Neural cell (in vitro differentiated cells): ENCODE data around the gene NUDCD3. TPM values are rescaled to one million over a fixed set of nuclear protein-coding genes. Genes with fewer than 3 reads are reported as not detected.

Source experiments
- H2AFZ ChIP-seq: fragments of 200-600, 300-800 bp; sonication (generic), shearing (Covaris generic); 2 replicates; pipeline ENCODE4 v1.6.0; 2014; ENCODE audit warnings: low read depth, mild to moderate bottlenecking, antibody characterized with exemption, low read length, moderate library complexity
- H3F3A ChIP-seq: fragments of 200-600 bp; shearing (Covaris generic); 2 replicates; pipeline ENCODE4 v1.6.1; 2016; ENCODE audit warnings: mild to moderate bottlenecking, moderate library complexity, mixed read lengths, antibody characterized with exemption, low read length; ENCODE audit not compliant: insufficient read depth, poor library complexity, severe bottlenecking
- H3K27ac ChIP-seq: fragments of 200-600, 300-800 bp; sonication (generic), shearing (Covaris generic); 2 replicates; pipeline ENCODE4 v1.5.1; 2014; ENCODE audit warnings: mild to moderate bottlenecking, low read length, moderate library complexity
- H3K27me3 ChIP-seq: fragments of 300-800, 200-600 bp; sonication (generic), shearing (Covaris generic); 2 replicates; pipeline ENCODE4 v1.6.0; 2014; ENCODE audit warnings: mild to moderate bottlenecking, low read depth, low read length, moderate library complexity; ENCODE audit not compliant: insufficient read depth
- H3K36me3 ChIP-seq: fragments of 300-800, 200-600 bp; sonication (generic), shearing (Covaris generic); 2 replicates; pipeline ENCODE4 v1.5.1; 2014; ENCODE audit warnings: mild to moderate bottlenecking, antibody characterized with exemption, low read length, moderate library complexity; ENCODE audit not compliant: insufficient read depth
- H3K4me2 ChIP-seq: fragments of 300-800, 200-600 bp; sonication (generic), shearing (Covaris generic); 2 replicates; pipeline ENCODE4 v1.6.0; 2014; ENCODE audit warnings: mild to moderate bottlenecking, low read length
- H3K4me3 ChIP-seq: fragments of 300-800, 200-600 bp; sonication (generic), shearing (Covaris generic); 2 replicates; pipeline ENCODE4 v1.5.1; 2014; ENCODE audit warnings: mild to moderate bottlenecking, low read length, moderate library complexity
- H3K79me2 ChIP-seq: fragments of 200-600 bp; shearing (Covaris generic); replicated peaks from 2 replicates; pipeline ENCODE4 v1.6.0; 2014; ENCODE audit warnings: mild to moderate bottlenecking, low read length, moderate library complexity; ENCODE audit not compliant: insufficient read depth
- H3K9ac ChIP-seq: fragments of 300-800, 200-600 bp; sonication (generic), shearing (Covaris generic); 2 replicates; pipeline ENCODE4 v1.6.1; 2016; ENCODE audit warnings: mild to moderate bottlenecking, low read length, mixed read lengths
- H3K9me2 ChIP-seq: fragments of 200-600 bp; shearing (Covaris generic); 2 replicates; pipeline ENCODE4 v1.6.1; 2016; ENCODE audit warnings: mild to moderate bottlenecking, low read length, mixed read lengths; ENCODE audit not compliant: insufficient read depth
- H3K9me3 ChIP-seq: fragments of 200-600, 300-800 bp; sonication (generic), shearing (Covaris generic); 2 replicates; pipeline ENCODE4 v1.6.1; 2016; ENCODE audit warnings: mild to moderate bottlenecking, mixed run types, low read length, moderate library complexity, mixed read lengths
- H4K20me1 ChIP-seq: fragments of 200-600 bp; shearing (Covaris generic); 2 replicates; pipeline ENCODE4 v1.6.1; 2016; ENCODE audit warnings: mild to moderate bottlenecking, mixed run types; ENCODE audit not compliant: insufficient read depth
- CTCF ChIP-seq: fragments of 450-650 bp; IDR thresholded peaks from 2 replicates; pipeline ENCODE4 v1.5.1; 2014; ENCODE audit warnings: antibody characterized with exemption, mild to moderate bottlenecking, moderate library complexity; ENCODE audit not compliant: poor library complexity, severe bottlenecking
- EP300 ChIP-seq: fragments of 450-650 bp; conservative IDR thresholded peaks from 2 replicates; pipeline ENCODE4 v1.6.1; 2014; ENCODE audit warnings: antibody characterized with exemption, mild to moderate bottlenecking, moderate library complexity; ENCODE audit not compliant: poor library complexity, severe bottlenecking
- EZH2 ChIP-seq: fragments of 200-600, 300-800 bp; shearing (Covaris generic), sonication (generic); IDR thresholded peaks from 2 replicates; pipeline ENCODE4 v1.6.1; 2014; ENCODE audit warnings: antibody characterized with exemption, low read length, borderline replicate concordance, mild to moderate bottlenecking; ENCODE audit not compliant: insufficient read depth, poor library complexity, severe bottlenecking
- MXI1 ChIP-seq: fragments of 450-650 bp; conservative IDR thresholded peaks from 2 replicates; pipeline ENCODE4 v1.6.1; 2014; ENCODE audit warnings: antibody characterized with exemption, mild to moderate bottlenecking; ENCODE audit not compliant: poor library complexity, severe bottlenecking
- POLR2AphosphoS5 ChIP-seq: IDR thresholded peaks from 2 replicates; pipeline ENCODE4 v1.6.1; 2012
- RAD21 ChIP-seq: fragments of 450-650 bp; conservative IDR thresholded peaks from 2 replicates; pipeline ENCODE4 v1.6.1; 2014; ENCODE audit warnings: antibody characterized with exemption, mild to moderate bottlenecking, moderate library complexity
- REST ChIP-seq: IDR thresholded peaks from 2 replicates; pipeline ENCODE4 v1.6.1; 2012; ENCODE audit warnings: borderline replicate concordance
- SMC3 ChIP-seq: fragments of 450-650 bp; conservative IDR thresholded peaks from 2 replicates; pipeline ENCODE4 v1.6.1; 2014; ENCODE audit warnings: antibody characterized with exemption, mild to moderate bottlenecking, moderate library complexity; ENCODE audit not compliant: poor library complexity
- TAF1 ChIP-seq: IDR thresholded peaks from 2 replicates; pipeline ENCODE4 v1.6.1; 2012; ENCODE audit warnings: low read depth
- polyA plus RNA-seq: library from polyadenylated mRNA; depleted of rRNA; stranded (reverse); fragments of >200 nt; gene quantifications from 2 replicates; pipeline ENCODE4 v1.2.3, GENCODE V29; 2014

Gene NUDCD3
- polyA plus RNA-seq, 1 donor from 2014 or later: 69.9 TPM

GRCh38 chr7:44489955-44490350 is 505 bp downstream of the NUDCD3 start:
- Histone ChIP-seq H3K79me2 (peaks cover 41% of the 10 kb centered on the region), H3K27ac (peak overlapping the region; percentile 91), H3K9me3 (no peaks in the 10 kb centered on the region), H3F3A (no peaks in the 10 kb centered on the region), H3K27me3 (no peaks in the 10 kb centered on the region), H4K20me1 (no peaks in the 10 kb centered on the region), H3K9me2 (no peaks in the 10 kb centered on the region), H2AFZ (peak overlapping the region; percentile 79), H3K36me3 (no peaks in the 10 kb centered on the region), H3K9ac (peak overlapping the region; percentile 88), H3K4me3 (peak overlapping the region; percentile 84), H3K4me2 (peak overlapping the region; percentile 91)
- TF ChIP-seq SMC3: no peak
- TF ChIP-seq RAD21: no peak
- no peak for TF ChIP-seq REST
- TF ChIP-seq EP300: no peak
- TF ChIP-seq EZH2: no peak
- TF ChIP-seq MXI1: no peak
- TF ChIP-seq TAF1: no peak
- no peak for TF ChIP-seq POLR2AphosphoS5
- TF ChIP-seq CTCF: no peak

- H3K9me2 ChIP-seq: no peaks in the 10 kb centered on the region
- peak overlapping the region; percentile 91 for H3K4me2 ChIP-seq
- no peaks in the 10 kb centered on the region for H3K27me3 ChIP-seq
- H4K20me1 ChIP-seq: no peaks in the 10 kb centered on the region
- no peak overlapping the region for H3K27ac ChIP-seq
- H2AFZ ChIP-seq: no peak overlapping the region
- H3K4me3 ChIP-seq: peak overlapping the region; percentile 84
- no peaks in the 10 kb centered on the region for H3F3A ChIP-seq
- peaks cover 7% of the 10 kb centered on the region for H3K36me3 ChIP-seq
- H3K79me2 ChIP-seq: peaks cover 42% of the 10 kb centered on the region
- H3K9ac ChIP-seq: peak overlapping the region; percentile 88
- no peaks in the 10 kb centered on the region for H3K9me3 ChIP-seq
- TF ChIP-seq EZH2 (no peak), SMC3 (no peak), REST (no peak), RAD21 (no peak), TAF1 (no peak), MXI1 (no peak), CTCF (no peak), EP300 (no peak), POLR2AphosphoS5 (no peak)
Measured at GRCh38 chr7:44488955-44489354, 1.5 kb downstream of the NUDCD3 start.
